ENCODE measurements around the gene MRC2. TPM values are rescaled to one million over a fixed set of nuclear protein-coding genes. Genes with fewer than 3 reads are reported as not detected.

The MRC2 gene
- total RNA-seq, 2 donors from 2014 or later: 184 to 242 TPM

GRCh38 chr17:62650587-62650986 lies 23.1 kb downstream of the MRC2 start:
- H3K27ac ChIP-seq: no peak overlapping the region
- TF ChIP-seq CTCF (IDR thresholded peaks at IDR 0.05): no peak
- ATAC-seq (ENCODE audit: insufficient number of reproducible peaks, low FRiP score, low read depth) (no peak), DNase-seq (ENCODE audit: low spot score) (no peak)
- H3K27me3 ChIP-seq (replicated peaks; ENCODE audit: insufficient read depth): no peaks in the 10 kb centered on the region
- H3K9me3 ChIP-seq: no peaks in the 10 kb centered on the region
- no peak overlapping the region for H3K4me3 ChIP-seq
- no peaks in the 10 kb centered on the region for H3K36me3 ChIP-seq
- H3K4me1 ChIP-seq (ENCODE audit: control insufficient read depth in 1 of 2, low read depth in 2 of 2): peaks cover 19 to 49% of the 10 kb centered on the region in 2 donors

- no peaks in the 10 kb centered on the region for H3K9me3 ChIP-seq
- no peaks in the 10 kb centered on the region for H3K27me3 ChIP-seq (replicated peaks; ENCODE audit: insufficient read depth)
- H3K36me3 ChIP-seq: no peaks in the 10 kb centered on the region
- H3K4me1 ChIP-seq (ENCODE audit: control insufficient read depth in 1 of 2, low read depth in 2 of 2): peaks cover 19 to 49% of the 10 kb centered on the region in 2 donors
- ATAC-seq (ENCODE audit: insufficient number of reproducible peaks, low FRiP score, low read depth): peak; percentile 53
- no peak for DNase-seq (ENCODE audit: low spot score)
- H3K27ac ChIP-seq: peak overlapping the region; percentile 65 to 74
- no peak for TF ChIP-seq CTCF (IDR thresholded peaks at IDR 0.05)
- H3K4me3 ChIP-seq: peak overlapping the region; percentile 82
Measured at GRCh38 chr17:62652251-62653001, 25.0 kb downstream of the MRC2 start.

- peak overlapping the region; percentile 82 for H3K4me3 ChIP-seq
- no peaks in the 10 kb centered on the region for H3K9me3 ChIP-seq
- no peaks in the 10 kb centered on the region for H3K27me3 ChIP-seq (replicated peaks; ENCODE audit: insufficient read depth)
- DNase-seq (ENCODE audit: low spot score) (peak; percentile 29), ATAC-seq (ENCODE audit: insufficient number of reproducible peaks, low FRiP score, low read depth) (no peak)
- no peak for TF ChIP-seq CTCF (IDR thresholded peaks at IDR 0.05)
- H3K36me3 ChIP-seq: no peaks in the 10 kb centered on the region
- H3K27ac ChIP-seq: peak overlapping the region; percentile 65 to 74
- peaks cover 17 to 44% of the 10 kb centered on the region in 2 donors for H3K4me1 ChIP-seq (ENCODE audit: control insufficient read depth in 1 of 2, low read depth in 2 of 2)
Measured at GRCh38 chr17:62653002-62653825, 25.7 kb downstream of the MRC2 start.

- H3K4me1 ChIP-seq (ENCODE audit: control insufficient read depth in 1 of 2, low read depth in 2 of 2): peaks cover 9 to 35% of the 10 kb centered on the region in 2 donors
- no peak overlapping the region for H3K4me3 ChIP-seq
- no peak for DNase-seq (ENCODE audit: low spot score)
- no peaks in the 10 kb centered on the region for H3K27me3 ChIP-seq (replicated peaks; ENCODE audit: insufficient read depth)
- H3K9me3 ChIP-seq: no peaks in the 10 kb centered on the region
- H3K36me3 ChIP-seq: no peaks in the 10 kb centered on the region
- TF ChIP-seq CTCF (IDR thresholded peaks at IDR 0.05): no peak
- peak overlapping the region in 1 of 2 donors; percentile 74 for H3K27ac ChIP-seq
- no peak for ATAC-seq (ENCODE audit: insufficient number of reproducible peaks, low FRiP score, low read depth)
Measured at GRCh38 chr17:62653826-62654761, 26.6 kb downstream of the MRC2 start.

Data from thoracic aorta (tissue), 2 donors.